Heart left ventricle (tissue), 16 donors: Measurements from ENCODE around the gene LPXN. TPM values are rescaled to one million over a fixed set of nuclear protein-coding genes. Genes with fewer than 3 reads are reported as not detected.

Source experiments
- ATAC-seq, 4 donors: fragments of 200-7000 bp; cut with Tn5 transposase; one replicate each; pipeline ENCODE4 v1.9.1; 2020 to 2022; ENCODE audit warnings: moderate library complexity in 4 of 4, mild to moderate bottlenecking in 3 of 4, moderate number of reproducible peaks in 1 of 4
- DNase-seq, 5 donors: peaks; one replicate each; pipeline ENCODE4 v3.0.0-alpha.2; 2020
- H3K27ac ChIP-seq, 12 donors: fragments of 200-600 bp; sonication (generic) in 4 of 12; one replicate each; pipeline versions ENCODE4 v1.5.0 to v1.8.0; 2016 to 2022; ENCODE audit warnings: mild to moderate bottlenecking in 2 of 12
- H3K27me3 ChIP-seq, 9 donors: fragments of 200-600 bp; sonication (generic) in 2 of 9; one replicate each; pipeline versions ENCODE4 v1.5.1 to v1.8.0; 2016 to 2022; ENCODE audit warnings: mild to moderate bottlenecking in 3 of 9
- H3K36me3 ChIP-seq, 9 donors: fragments of 200-600 bp; sonication (generic) in 2 of 9; one replicate each; pipeline versions ENCODE4 v1.5.0 to v1.8.0; 2018 to 2022; ENCODE audit warnings: mild to moderate bottlenecking in 2 of 9
- H3K4me1 ChIP-seq, 12 donors: fragments of 200-600 bp; sonication (generic) in 4 of 12; one replicate each; pipeline versions ENCODE4 v1.5.0 to v1.8.0; 2016 to 2022; ENCODE audit warnings: mild to moderate bottlenecking in 3 of 12
- H3K4me3 ChIP-seq, 12 donors: fragments of 200-600 bp; sonication (generic) in 4 of 12; one replicate each; pipeline versions ENCODE4 v1.5.0 to v1.8.0; 2017 to 2022; ENCODE audit warnings: mild to moderate bottlenecking in 9 of 12, moderate library complexity in 4 of 12
- H3K9me3 ChIP-seq, 12 donors: fragments of 200-600 bp; sonication (generic) in 4 of 12; one replicate each; pipeline versions ENCODE4 v1.5.0 to v1.8.0; 2016 to 2022; ENCODE audit warnings: mild to moderate bottlenecking in 1 of 12
- POLR2A ChIP-seq, 2 donors: fragments of 450-650 bp; IDR thresholded peaks; one replicate each; pipeline ENCODE4 v1.6.1; 2017; ENCODE audit warnings: antibody characterized with exemption in 2 of 2, mild to moderate bottlenecking in 2 of 2, moderate library complexity in 2 of 2
- WGBS, 4 donors: extraction: QIAGEN DNeasy Blood & Tissue Kit in 2 of 4; methylation state at CpG; one replicate each; pipeline versions ENCODE4 v1.1.5 to v1.1.7; 2013 to 2018; 5-methylcytosine and 5-hydroxymethylcytosine counted together
- intact Hi-C, 10 donors: fragments of 100-400 bp; cut with DNase I; formaldehyde crosslinking; loops; one replicate each; pipeline versions ENCODE4 v1.11.1 to v1.14.2; 2022
- polyA plus RNA-seq, 2 donors: library from polyadenylated mRNA; stranded (reverse); fragments of 200-250 nt; gene quantifications; one replicate each; pipeline ENCODE4 v1.2.3, GENCODE V29; 2013
- total RNA-seq, 9 donors: library from RNA; depleted of rRNA in 2 of 9; stranded (reverse); fragments of >200 nt in 2 of 9; fragmentation: NEBNext Ultra II Directional in 3 of 9; extraction: Animal tissue kit (Norgen Biotek cat#: 25700) in 3 of 9; gene quantifications; one replicate each; pipeline versions ENCODE4 v1.1.0 to v1.2.4, GENCODE V29; 2016 to 2023
- TF ChIP-seq, protein P1 (sequence below), 12 donors: fragments of 200-600 bp; sonication (generic) in 4 of 12; IDR thresholded peaks; one replicate each; pipeline versions ENCODE4 v1.5.0 to v1.8.0; 2018 to 2022; ENCODE audit warnings: antibody characterized with exemption in 12 of 12, mild to moderate bottlenecking in 5 of 12
- donor health status: ischemic (EF 13 %, LVEDD 7.1; RV severe dilation, severe dysfunction).
- donor health status: healthy with polysubstance abuse.
- donor health status: DM: no; HTN: yes; CAD: no.
- donor health status: DM: no; HTN: no; CAD: no.
- donor health status: ischemic (EF 25% LVEDD 6.9; RV normal size, moderate dysfunction).
- donor health status: ischemic (EF 25% LVEDD 5.7; RV mildly dilated, moderate dysfunction).
- donor health status: healthy.
- donor health status: DM: yes; HTN: yes; CAD: no.
- donor health status: ischemic (EF 35%, LVEDD 5.7; RV mildly dilated, moderate dysfunction).
- donor health status: nonischemic (EF 11% LVEDD 7.7; RV severe dilation, severe dysfunction).
- donor health status: DM: yes; HTN: yes; CAD: no.
- donor health status: PGD.
- donor health status: ischemic (EF 29% LVEDD 5.4; RV normal size, mild dysfunction).
- donor health status: nonischemic (EF 23%, LVEDD 6.1; RV moderate dilation, normal function).

LPXN gene
- total and polyA plus RNA-seq, 11 donors, result 1.8 to 19.8 (median 3.4) TPM

DNA sequence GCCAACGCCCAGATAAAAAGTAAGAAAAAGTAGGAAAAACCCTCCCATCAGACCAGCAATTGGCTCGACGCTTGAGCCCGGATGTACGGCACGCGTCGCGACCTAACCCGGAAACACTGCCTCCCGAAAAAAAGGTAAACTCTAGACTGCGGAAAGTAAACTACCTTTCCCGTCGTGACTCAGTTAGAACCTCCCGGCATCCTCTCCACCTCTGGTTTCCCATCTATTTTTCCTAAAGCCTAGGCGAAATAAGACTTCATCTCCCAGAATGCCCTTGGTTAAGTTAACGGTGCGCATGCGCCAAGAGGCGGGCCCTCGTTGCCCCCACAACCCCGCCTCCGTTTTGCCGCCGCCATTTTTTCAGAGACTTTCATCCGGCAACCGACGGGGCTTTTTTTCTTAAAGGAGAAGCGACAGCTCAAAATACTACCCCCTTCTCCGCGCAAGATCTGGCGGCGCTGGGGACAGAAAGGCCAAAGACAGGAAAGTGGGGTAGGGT is 2.5 kb upstream of the LPXN start:
- H3K36me3 ChIP-seq, result no peaks in the 10 kb centered on the region
- peak overlapping the region; percentile 98 to 100 (median 99) for H3K27ac ChIP-seq
- TF ChIP-seq, protein P1, sequence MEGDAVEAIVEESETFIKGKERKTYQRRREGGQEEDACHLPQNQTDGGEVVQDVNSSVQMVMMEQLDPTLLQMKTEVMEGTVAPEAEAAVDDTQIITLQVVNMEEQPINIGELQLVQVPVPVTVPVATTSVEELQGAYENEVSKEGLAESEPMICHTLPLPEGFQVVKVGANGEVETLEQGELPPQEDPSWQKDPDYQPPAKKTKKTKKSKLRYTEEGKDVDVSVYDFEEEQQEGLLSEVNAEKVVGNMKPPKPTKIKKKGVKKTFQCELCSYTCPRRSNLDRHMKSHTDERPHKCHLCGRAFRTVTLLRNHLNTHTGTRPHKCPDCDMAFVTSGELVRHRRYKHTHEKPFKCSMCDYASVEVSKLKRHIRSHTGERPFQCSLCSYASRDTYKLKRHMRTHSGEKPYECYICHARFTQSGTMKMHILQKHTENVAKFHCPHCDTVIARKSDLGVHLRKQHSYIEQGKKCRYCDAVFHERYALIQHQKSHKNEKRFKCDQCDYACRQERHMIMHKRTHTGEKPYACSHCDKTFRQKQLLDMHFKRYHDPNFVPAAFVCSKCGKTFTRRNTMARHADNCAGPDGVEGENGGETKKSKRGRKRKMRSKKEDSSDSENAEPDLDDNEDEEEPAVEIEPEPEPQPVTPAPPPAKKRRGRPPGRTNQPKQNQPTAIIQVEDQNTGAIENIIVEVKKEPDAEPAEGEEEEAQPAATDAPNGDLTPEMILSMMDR (IDR thresholded peaks at IDR 0.05), result no peak
- peak in 1 of 2 donors; percentile 45 for TF ChIP-seq POLR2A (IDR thresholded peaks at IDR 0.05)
- H3K4me3 ChIP-seq, result peak overlapping the region; percentile 78 to 100 (median 90)
- DNase-seq (peak; percentile 96 to 97 (median 96)), ATAC-seq (peak; percentile 79 to 84 (median 82))
- H3K9me3 ChIP-seq, result no peaks in the 10 kb centered on the region
- no peaks in the 10 kb centered on the region for H3K27me3 ChIP-seq
- 0% methylated on average over 33 of the region's 33 CpGs for WGBS, 4 donors
- H3K4me1 ChIP-seq, result peaks cover 5 to 76% (median 54%) of the 10 kb centered on the region in 12 donors
- intact Hi-C loops, result loop anchor here in 9 of 10 donors (2.0 to 10.0 kb wide), 11 partner anchors 39 to 1253 kb away; partner anchors contain the start of genes CNTF (in 1 of the 9), FAM111A (in 1 of the 9), MED19 (in 1 of the 9) and TMX2 (in 1 of the 9)

- H3K4me1 ChIP-seq, result peaks cover 5 to 76% (median 51%) of the 10 kb centered on the region in 12 donors
- TF ChIP-seq POLR2A (IDR thresholded peaks at IDR 0.05), result no peak
- TF ChIP-seq, protein P1 (IDR thresholded peaks at IDR 0.05), result no peak
- ATAC-seq, result peak in 1 of 4 donors; percentile 2
These were observed 2.0 kb upstream of the LPXN start for GRCh38 chr11:58577555-58578135.

DNA sequence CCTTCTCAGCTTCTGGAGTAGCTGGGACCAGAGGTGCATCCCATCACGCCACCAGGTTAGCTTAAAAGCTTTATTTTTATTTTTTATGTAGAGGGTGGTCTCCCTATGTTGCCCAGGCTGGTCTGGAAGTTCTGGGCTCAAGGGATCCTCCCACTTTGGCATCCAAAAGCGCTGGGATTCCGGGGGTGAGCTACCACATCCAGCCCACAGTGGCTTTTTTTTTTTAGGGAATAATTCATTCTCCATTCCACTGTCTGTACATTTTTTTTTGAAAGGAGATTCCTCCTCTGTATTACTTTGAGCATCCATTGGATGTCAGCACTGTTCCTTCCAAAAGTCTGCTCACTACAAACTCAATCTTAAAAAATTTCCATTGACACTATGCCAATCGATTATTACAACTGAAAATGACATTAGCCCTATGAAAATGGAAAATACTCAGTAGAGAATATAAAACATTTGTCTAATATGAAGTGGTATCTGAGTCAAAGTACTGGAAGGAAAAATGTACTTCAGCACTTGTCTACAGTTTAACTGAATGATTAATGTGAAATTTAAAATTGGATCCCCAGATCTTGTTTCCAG is 1.3 kb upstream of the LPXN start:
- Histone ChIP-seq H3K36me3 (no peaks in the 10 kb centered on the region), H3K4me1 (peaks cover 5 to 76% (median 47%) of the 10 kb centered on the region in 12 donors), H3K27me3 (no peaks in the 10 kb centered on the region), H3K27ac (peak overlapping the region; percentile 98 to 100 (median 99)), H3K4me3 (peak overlapping the region; percentile 78 to 100 (median 90)), H3K9me3 (no peaks in the 10 kb centered on the region)
- DNase-seq, result no peak
- TF ChIP-seq, protein P1 (IDR thresholded peaks at IDR 0.05), result peak in 11 of 12 donors; percentile 34 to 62 (median 45)
- TF ChIP-seq POLR2A (IDR thresholded peaks at IDR 0.05), result no peak
- WGBS, 4 donors, result 39 to 53% (median 43%) methylated on average over 4 of the region's 4 CpGs
- ATAC-seq, result no peak
- intact Hi-C loops, result loop anchor here in 9 of 10 donors (1.0 to 10.0 kb wide), 12 partner anchors 40 to 1252 kb away; partner anchors contain the start of genes CNTF (in 1 of the 9), FAM111A (in 1 of the 9), MED19 (in 1 of the 9) and TMX2 (in 1 of the 9)

More at GRCh38 chr11:58577555-58578135, 2.0 kb upstream of the LPXN start:
- Histone ChIP-seq H3K36me3 (no peaks in the 10 kb centered on the region), H3K27me3 (no peaks in the 10 kb centered on the region), H3K27ac (peak overlapping the region; percentile 98 to 100 (median 99)), H3K4me3 (peak overlapping the region; percentile 78 to 100 (median 90)), H3K9me3 (no peaks in the 10 kb centered on the region)
- intact Hi-C loops, result loop anchor here in 9 of 10 donors (1.0 to 10.0 kb wide), 13 partner anchors 40 to 1253 kb away; partner anchors contain the start of genes CNTF (in 1 of the 9), FAM111A (in 1 of the 9), MED19 (in 1 of the 9) and TMX2 (in 1 of the 9)
- DNase-seq, result peak; percentile 49 to 68 (median 62)
- WGBS, 4 donors, result 0 to 1% (median 0%) methylated on average over 21 of the region's 21 CpGs
